B cell (primary cell): Measurements from ENCODE around the gene UBAC1.

Experiments
- CTCF ChIP-seq: fragments of 200-600 bp; IDR thresholded peaks from one replicate; pipeline ENCODE4 v1.8.0; 2022; ENCODE audit warnings: antibody characterized with exemption, mild to moderate bottlenecking
- EZH2 ChIP-seq: IDR thresholded peaks from 2 replicates; pipeline ENCODE4 v1.6.1; 2012; ENCODE audit warnings: borderline replicate concordance, low read depth, mild to moderate bottlenecking, moderate library complexity, low read length; ENCODE audit not compliant: insufficient read depth, poor library complexity, severe bottlenecking

GRCh38 chr9:135975834-135976233, 14.7 kb upstream of the UBAC1 start:
- TF ChIP-seq CTCF, result no peak
- no peak for TF ChIP-seq EZH2
